GM19043 (cell line): ENCODE measurements around the gene BLTP2.

Experiments used
- ATAC-seq: cut with Tn5 transposase; IDR thresholded peaks from one replicate; pipeline ENCODE4 v1.9.1; 2021; ENCODE audit warnings: low read depth; ENCODE audit not compliant: unreplicated experiment

Gene BLTP2

DNA sequence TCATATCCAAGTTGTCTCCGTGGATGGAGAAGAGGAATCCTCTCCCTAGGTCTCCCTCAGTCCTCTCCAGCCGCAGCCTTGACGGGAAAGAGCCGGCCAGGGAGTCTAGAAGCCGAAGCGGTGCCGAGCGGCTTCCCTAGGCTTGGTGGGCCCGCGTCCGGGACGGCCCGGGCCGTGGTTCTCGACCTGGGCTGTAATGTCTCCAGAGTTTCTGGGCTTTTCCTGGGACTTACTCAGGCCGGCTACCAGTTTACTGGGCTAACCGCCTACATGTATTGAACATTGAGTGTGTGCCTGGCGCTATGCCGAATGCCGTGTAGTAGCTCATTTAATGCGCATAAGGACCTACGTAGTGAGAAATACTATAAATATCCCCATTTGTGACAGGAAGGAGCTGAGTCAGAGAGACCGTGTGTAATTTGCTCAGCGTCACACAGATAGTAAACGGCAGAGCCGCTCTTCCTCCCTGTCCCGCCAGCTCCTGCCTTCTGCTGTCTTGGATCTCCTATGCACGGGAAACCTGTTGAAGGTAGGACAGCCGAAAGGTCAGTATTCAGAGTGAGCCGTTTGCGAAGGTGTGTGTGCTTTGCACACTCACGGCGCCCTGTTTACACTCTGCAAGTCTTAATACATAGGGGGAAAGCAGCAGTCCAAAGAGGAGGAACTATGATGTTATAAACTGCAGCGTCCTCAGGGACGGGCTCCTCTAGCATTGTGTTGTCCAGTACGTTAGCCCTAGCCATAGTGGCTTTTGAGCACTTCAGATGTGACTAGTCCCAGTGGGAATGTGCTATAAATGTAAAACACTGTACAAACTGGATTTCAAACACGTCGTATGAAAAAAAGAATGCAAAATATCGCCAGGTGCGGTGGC lies 45.4 kb downstream of the BLTP2 start:
- ATAC-seq, result peak; percentile 28

DNA sequence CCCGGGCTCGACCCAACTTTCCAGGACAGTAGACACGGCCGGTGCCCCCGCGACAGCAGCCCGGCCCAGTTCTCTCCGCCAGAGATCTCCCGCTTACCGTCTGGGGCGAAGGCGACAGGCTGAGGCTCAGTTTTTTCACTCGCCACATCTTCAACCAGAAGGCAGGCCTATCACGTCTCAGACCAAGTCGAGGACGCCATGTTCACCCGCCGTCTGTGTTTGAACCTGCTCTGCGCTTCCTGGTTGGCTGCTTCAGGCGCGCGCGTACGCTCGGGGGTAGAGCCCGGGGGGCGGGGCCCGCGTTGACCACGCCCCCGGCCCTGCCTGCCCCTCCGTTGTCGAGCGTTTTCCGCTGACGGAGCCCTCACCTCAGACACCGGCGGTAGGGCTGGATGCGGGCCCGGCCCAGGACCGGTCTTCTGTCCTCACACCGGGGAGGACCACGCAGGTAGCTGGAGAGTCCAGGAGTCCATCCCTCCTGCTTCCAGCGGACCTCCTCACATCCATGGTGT lies 46.1 kb downstream of the BLTP2 start, which contains the start of gene SPAG5:
SPAG5 (minus strand) TSS at position 227 of the 512 bp plus-strand sequence; CDS start at position 148, 79 bp downstream.
- ATAC-seq, result peak; percentile 87

DNA sequence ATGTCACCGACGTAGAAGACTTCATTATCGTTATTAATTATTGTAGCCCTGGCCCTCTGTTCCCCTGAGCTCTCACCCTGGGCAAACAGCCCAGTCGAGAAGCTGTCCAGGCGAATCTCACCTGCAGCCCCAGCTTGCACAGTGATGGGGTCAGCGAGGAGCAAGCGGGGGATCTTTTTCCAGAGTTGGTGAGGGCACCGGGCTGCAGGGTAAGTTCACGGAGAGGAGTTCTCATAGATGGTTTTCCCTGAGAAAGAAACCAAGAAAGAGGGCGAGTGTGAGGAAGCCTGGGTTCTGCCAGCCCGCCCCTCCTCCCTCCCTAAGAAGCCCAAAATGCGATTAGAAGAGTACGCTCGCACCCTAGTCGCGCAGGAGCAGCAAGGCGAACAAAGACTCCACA lies 46.6 kb downstream of the BLTP2 start:
- ATAC-seq, result no peak

DNA sequence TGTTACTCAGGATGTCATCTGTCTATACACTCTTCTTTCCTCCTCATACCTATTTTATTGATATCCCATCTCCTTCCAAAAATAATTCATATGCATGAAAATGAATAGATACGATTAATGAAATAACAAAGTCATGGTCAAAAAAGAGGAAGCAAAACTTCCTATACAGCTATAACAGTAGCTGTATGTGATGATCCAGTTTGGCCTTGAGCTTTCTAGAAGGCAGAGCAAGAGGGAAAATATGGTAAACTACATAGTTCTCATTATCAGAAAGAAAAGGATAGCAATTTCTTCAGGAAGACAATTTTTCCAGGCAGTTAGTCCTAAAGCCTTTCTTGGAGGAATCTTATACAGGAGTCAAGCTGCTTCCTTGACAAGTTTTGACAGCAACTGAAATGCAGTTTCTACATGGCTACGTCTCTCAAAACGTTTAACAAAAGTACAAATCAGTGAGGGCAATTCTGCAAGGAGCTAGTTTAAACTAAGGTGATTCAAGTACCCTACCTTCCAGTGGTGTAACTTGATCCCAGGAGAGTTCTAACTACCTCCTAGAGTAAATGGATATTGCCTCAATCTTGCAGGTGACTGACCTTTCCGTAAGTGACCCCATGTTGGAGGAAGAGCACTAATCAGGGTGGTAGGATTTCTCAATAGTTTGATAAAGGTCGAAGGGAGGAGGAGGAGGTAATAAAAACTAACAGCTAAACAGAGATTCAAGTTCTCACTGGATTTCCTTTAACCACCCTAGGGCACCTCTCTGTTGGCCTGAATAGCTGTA lies 47.2 kb downstream of the BLTP2 start:
- no peak for ATAC-seq
